H9 (cell line): ENCODE measurements around the gene HSPB1. TPM values are rescaled to one million over a fixed set of nuclear protein-coding genes. Genes with fewer than 3 reads are reported as not detected.

ENCODE experiments used
- DNase-seq: peaks from one replicate; pipeline ENCODE4 v3.0.0-alpha.2; 2017
- H2AFZ ChIP-seq: one replicate; pipeline ENCODE4 v1.6.1; 2013; ENCODE audit warnings: mild to moderate bottlenecking, low read length, control low read depth, moderate library complexity
- H2AK5ac ChIP-seq: 2 replicates; pipeline ENCODE4 v1.6.1; 2013; ENCODE audit warnings: low read length, control low read depth, mixed read lengths; ENCODE audit not compliant: insufficient read length
- H2BK120ac ChIP-seq: one replicate; pipeline ENCODE4 v1.6.1; 2013; ENCODE audit warnings: low read depth, mild to moderate bottlenecking, low read length, control low read depth, inconsistent platforms; ENCODE audit not compliant: poor library complexity, severe bottlenecking
- H2BK12ac ChIP-seq: 2 replicates; pipeline ENCODE4 v1.6.1; 2013; ENCODE audit warnings: low read length, control low read depth, mixed read lengths, low read depth; ENCODE audit not compliant: insufficient read length
- H2BK15ac ChIP-seq: 2 replicates; pipeline ENCODE4 v1.6.1; 2013; ENCODE audit warnings: low read depth, low read length, control low read depth
- H2BK20ac ChIP-seq: one replicate; pipeline ENCODE4 v1.6.1; 2013; ENCODE audit warnings: low read depth, mild to moderate bottlenecking, low read length, control low read depth, inconsistent platforms; ENCODE audit not compliant: poor library complexity, severe bottlenecking
- H2BK5ac ChIP-seq: 2 replicates; pipeline ENCODE4 v1.6.1; 2013; ENCODE audit warnings: low read length, control low read depth, mixed read lengths; ENCODE audit not compliant: insufficient read length
- H3K14ac ChIP-seq: 2 replicates; pipeline ENCODE4 v1.6.1; 2013; ENCODE audit warnings: low read length, control low read depth; ENCODE audit not compliant: insufficient read depth
- H3K18ac ChIP-seq: 2 replicates; pipeline ENCODE4 v1.6.1; 2013; ENCODE audit warnings: low read depth, mild to moderate bottlenecking, mixed read lengths, low read length, control low read depth; ENCODE audit not compliant: insufficient read length
- H3K23ac ChIP-seq: 2 replicates; pipeline ENCODE4 v1.6.1; 2013; ENCODE audit warnings: low read length, control low read depth, mixed read lengths, low read depth; ENCODE audit not compliant: insufficient read length
- H3K23me2 ChIP-seq: 2 replicates; pipeline ENCODE4 v1.6.1; 2013; ENCODE audit warnings: low read depth, mild to moderate bottlenecking, mixed read lengths, low read length, control low read depth; ENCODE audit not compliant: insufficient read length, poor library complexity, severe bottlenecking
- H3K27ac ChIP-seq: 2 replicates; pipeline ENCODE4 v1.5.1; 2013; ENCODE audit warnings: low read length, control low read depth, mixed read lengths, low read depth; ENCODE audit not compliant: insufficient read length
- H3K27me3 ChIP-seq: 2 replicates; pipeline ENCODE4 v1.6.1; 2013; ENCODE audit warnings: low read length, control low read depth, inconsistent platforms; ENCODE audit not compliant: insufficient read depth
- H3K4ac ChIP-seq: 2 replicates; pipeline ENCODE4 v1.6.1; 2013; ENCODE audit warnings: low read depth, mild to moderate bottlenecking, control low read depth, inconsistent platforms, low read length, moderate library complexity
- H3K4me1 ChIP-seq: 2 replicates; pipeline ENCODE4 v1.6.1; 2013; ENCODE audit warnings: low read length, control low read depth, inconsistent platforms; ENCODE audit not compliant: insufficient read depth
- H3K4me2 ChIP-seq: 2 replicates; pipeline ENCODE4 v1.6.1; 2013; ENCODE audit warnings: low read length, control low read depth, mixed read lengths; ENCODE audit not compliant: insufficient read length, insufficient read depth
- H3K56ac ChIP-seq: 2 replicates; pipeline ENCODE4 v1.6.1; 2013; ENCODE audit warnings: low read depth, mild to moderate bottlenecking, mixed read lengths, low read length, control low read depth; ENCODE audit not compliant: insufficient read length
- H3K79me1 ChIP-seq: 2 replicates; pipeline ENCODE4 v1.6.1; 2013; ENCODE audit warnings: low read depth, mild to moderate bottlenecking, moderate library complexity, low read length, control low read depth, inconsistent platforms; ENCODE audit not compliant: insufficient read depth, poor library complexity, severe bottlenecking
- H3K79me2 ChIP-seq: 2 replicates; pipeline ENCODE4 v1.6.1; 2013; ENCODE audit warnings: low read length, control low read depth, inconsistent platforms; ENCODE audit not compliant: insufficient read depth
- H3K9ac ChIP-seq: 2 replicates; pipeline ENCODE4 v1.6.1; 2013; ENCODE audit warnings: low read length, control low read depth, mixed read lengths; ENCODE audit not compliant: insufficient read length; ENCODE audit errors: extremely low read depth
- H3K9me3 ChIP-seq: one replicate; pipeline ENCODE4 v1.6.1; 2013; ENCODE audit warnings: low read depth, low read length, inconsistent platforms; ENCODE audit not compliant: control insufficient read depth
- H3T11ph ChIP-seq: one replicate; pipeline ENCODE4 v1.6.1; 2013; ENCODE audit warnings: mild to moderate bottlenecking, low read length, control low read depth, inconsistent platforms
- H4K20me1 ChIP-seq: one replicate; pipeline ENCODE4 v1.6.1; 2013; ENCODE audit not compliant: control insufficient read depth, insufficient read length, insufficient read depth
- H4K5ac ChIP-seq: 2 replicates; pipeline ENCODE4 v1.6.1; 2013; ENCODE audit warnings: low read depth, mild to moderate bottlenecking, mixed read lengths, low read length, control low read depth; ENCODE audit not compliant: insufficient read length
- H4K8ac ChIP-seq: replicated peaks from 2 replicates; pipeline ENCODE4 v1.6.1; 2013; ENCODE audit warnings: low read length, control low read depth, mixed read lengths, low read depth; ENCODE audit not compliant: insufficient read length
- H4K91ac ChIP-seq: 2 replicates; pipeline ENCODE4 v1.6.1; 2013; ENCODE audit warnings: low read depth, mild to moderate bottlenecking, moderate library complexity, mixed read lengths, low read length, control low read depth; ENCODE audit not compliant: insufficient read length
- H3K27ac Mint-ChIP-seq, 3 experiments: 2 replicates in 2 of 3; 3 replicates in 1 of 3; pipeline ENCODE4 v1.8.0; 2020 to 2021; ENCODE audit warnings: mixed read lengths in 3 of 3, mild to moderate bottlenecking in 1 of 3, moderate library complexity in 1 of 3
- H3K27me3 Mint-ChIP-seq: 2 replicates; pipeline ENCODE4 v1.8.0; 2021; ENCODE audit warnings: low read depth, mild to moderate bottlenecking, moderate library complexity, mixed read lengths
- H3K36me3 Mint-ChIP-seq, 3 experiments: 2 replicates in 2 of 3; 3 replicates in 1 of 3; pipeline ENCODE4 v1.8.0; 2020 to 2021; ENCODE audit warnings: low read depth in 3 of 3, mixed read lengths in 3 of 3; ENCODE audit not compliant: insufficient read depth in 1 of 3
- H3K4me1 Mint-ChIP-seq, 2 experiments: 2 replicates each; pipeline ENCODE4 v1.8.0; 2020; ENCODE audit warnings: mixed read lengths in 2 of 2
- H3K4me3 Mint-ChIP-seq, 2 experiments: 2 replicates in 1 of 2; 3 replicates in 1 of 2; pipeline ENCODE4 v1.8.0; 2020 to 2021; ENCODE audit warnings: mild to moderate bottlenecking in 2 of 2, mixed read lengths in 2 of 2, moderate library complexity in 1 of 2
- H3K9me3 Mint-ChIP-seq, 2 experiments: 2 replicates in 1 of 2; 3 replicates in 1 of 2; pipeline ENCODE4 v1.8.0; 2020; ENCODE audit warnings: mild to moderate bottlenecking in 2 of 2, mixed read lengths in 2 of 2, moderate library complexity in 1 of 2
- WGBS: extraction: QIAGEN DNeasy Blood & Tissue Kit; methylation state at CpG from one replicate; pipeline ENCODE4 v1.1.7; 2013; ENCODE audit warnings: missing lambda C conversion rate, low lambda C conversion rate, mixed read lengths; ENCODE audit not compliant: insufficient read length; ENCODE audit errors: extremely low coverage; 5-methylcytosine and 5-hydroxymethylcytosine counted together
- total RNA-seq: library from RNA; stranded (reverse); gene quantifications from 2 replicates; pipeline ENCODE4 v1.2.1, GENCODE V29; 2021
- TF ChIP-seq, protein P1 (sequence below): fragments of 200-600 bp; sonication (generic); conservative IDR thresholded peaks from 3 replicates; pipeline ENCODE4 v1.8.0; 2021; ENCODE audit warnings: antibody characterized with exemption, mild to moderate bottlenecking

HSPB1 gene
- total RNA-seq, 1 experiment from 2014 or later, result 186 TPM

GRCh38 chr7:76353744-76354143, 51.3 kb downstream of the HSPB1 start:
- H3K23me2 ChIP-seq, result peaks cover 4% of the 10 kb centered on the region
- H2BK15ac ChIP-seq, result no peak overlapping the region
- Mint-ChIP-seq H3K4me1 (peaks cover 40 to 44% of the 10 kb centered on the region in 2 experiments), H3K9me3 (peaks cover 0 to 4% of the 10 kb centered on the region in 2 experiments; a peak in 4 of 5 replicates), H3K27me3 (no peaks in the 10 kb centered on the region), H3K27ac (no peak overlapping the region), H3K36me3 (peaks cover 72 to 87% (median 87%) of the 10 kb centered on the region in 3 experiments), H3K4me3 (no peak overlapping the region)
- no peak overlapping the region for H3K9ac ChIP-seq
- H4K91ac ChIP-seq, result no peak overlapping the region
- no peak overlapping the region for H3K4ac ChIP-seq
- TF ChIP-seq, protein P1, sequence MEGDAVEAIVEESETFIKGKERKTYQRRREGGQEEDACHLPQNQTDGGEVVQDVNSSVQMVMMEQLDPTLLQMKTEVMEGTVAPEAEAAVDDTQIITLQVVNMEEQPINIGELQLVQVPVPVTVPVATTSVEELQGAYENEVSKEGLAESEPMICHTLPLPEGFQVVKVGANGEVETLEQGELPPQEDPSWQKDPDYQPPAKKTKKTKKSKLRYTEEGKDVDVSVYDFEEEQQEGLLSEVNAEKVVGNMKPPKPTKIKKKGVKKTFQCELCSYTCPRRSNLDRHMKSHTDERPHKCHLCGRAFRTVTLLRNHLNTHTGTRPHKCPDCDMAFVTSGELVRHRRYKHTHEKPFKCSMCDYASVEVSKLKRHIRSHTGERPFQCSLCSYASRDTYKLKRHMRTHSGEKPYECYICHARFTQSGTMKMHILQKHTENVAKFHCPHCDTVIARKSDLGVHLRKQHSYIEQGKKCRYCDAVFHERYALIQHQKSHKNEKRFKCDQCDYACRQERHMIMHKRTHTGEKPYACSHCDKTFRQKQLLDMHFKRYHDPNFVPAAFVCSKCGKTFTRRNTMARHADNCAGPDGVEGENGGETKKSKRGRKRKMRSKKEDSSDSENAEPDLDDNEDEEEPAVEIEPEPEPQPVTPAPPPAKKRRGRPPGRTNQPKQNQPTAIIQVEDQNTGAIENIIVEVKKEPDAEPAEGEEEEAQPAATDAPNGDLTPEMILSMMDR, result no peak
- no peak overlapping the region for H2BK12ac ChIP-seq
- H2AK5ac ChIP-seq, result no peak overlapping the region
- H3K9me3 ChIP-seq, result no peaks in the 10 kb centered on the region
- peaks cover 5% of the 10 kb centered on the region; the same call in 1 of the 2 replicates for H3K4me1 ChIP-seq
- H2BK120ac ChIP-seq, result peak overlapping the region; percentile 41
- H4K5ac ChIP-seq, result no peak overlapping the region
- H3K27ac ChIP-seq, result no peak overlapping the region
- H3K79me2 ChIP-seq, result peaks cover 86% of the 10 kb centered on the region
- H3K4me2 ChIP-seq, result no peak overlapping the region
- WGBS, result no CpG with 5 or more reads among the region's 5 CpGs
- no peak overlapping the region for H3K14ac ChIP-seq
- no peak overlapping the region for H3T11ph ChIP-seq
- H2BK20ac ChIP-seq, result no peak overlapping the region
- H4K8ac ChIP-seq, result no peak overlapping the region
- no peak for DNase-seq
- H3K56ac ChIP-seq, result no peak overlapping the region
- H2AFZ ChIP-seq, result no peak overlapping the region
- H3K27me3 ChIP-seq, result no peaks in the 10 kb centered on the region
- no peak overlapping the region for H3K18ac ChIP-seq
- no peaks in the 10 kb centered on the region for H4K20me1 ChIP-seq
- no peak overlapping the region for H3K23ac ChIP-seq
- H2BK5ac ChIP-seq, result no peak overlapping the region
- no peaks in the 10 kb centered on the region for H3K79me1 ChIP-seq

Other genes starting within 250 kb of the HSPB1 start
- 10.7 and 11.0 TPM in 2 replicates for gene SRRM3, start 100.8 kb upstream of the HSPB1 start, total RNA-seq
- gene YWHAG, start 56.3 kb downstream of the HSPB1 start, total RNA-seq, result 241 and 243 TPM in 2 replicates
- gene SSC4D, start 107.0 kb downstream of the HSPB1 start, total RNA-seq, result 14.8 and 16.4 TPM in 2 replicates
- gene ZP3, start 122.3 kb downstream of the HSPB1 start, total RNA-seq, result 1.3 TPM in 2 replicates
- gene DTX2, start 159.0 kb downstream of the HSPB1 start, total RNA-seq, result 43.1 and 48.8 TPM in 2 replicates
- gene UPK3B, start 207.9 kb downstream of the HSPB1 start, total RNA-seq, result 2.1 and 3.5 TPM in 2 replicates
- not detected in 2 replicates for gene SPDYE16, start 240.6 kb downstream of the HSPB1 start, total RNA-seq